GF-D8 (cell line): ENCODE measurements around the gene ZNF784.
"Not testable (repeated sequence)": the region's sequence is repeated elsewhere in the genome, so short reads cannot be mapped to it uniquely, and the experiment has no call there.

ENCODE experiments used
- DNase-seq: peaks from one replicate; lab custom pipeline; 2025; lab: John Stamatoyannopoulos, UW

Gene ZNF784

DNA sequence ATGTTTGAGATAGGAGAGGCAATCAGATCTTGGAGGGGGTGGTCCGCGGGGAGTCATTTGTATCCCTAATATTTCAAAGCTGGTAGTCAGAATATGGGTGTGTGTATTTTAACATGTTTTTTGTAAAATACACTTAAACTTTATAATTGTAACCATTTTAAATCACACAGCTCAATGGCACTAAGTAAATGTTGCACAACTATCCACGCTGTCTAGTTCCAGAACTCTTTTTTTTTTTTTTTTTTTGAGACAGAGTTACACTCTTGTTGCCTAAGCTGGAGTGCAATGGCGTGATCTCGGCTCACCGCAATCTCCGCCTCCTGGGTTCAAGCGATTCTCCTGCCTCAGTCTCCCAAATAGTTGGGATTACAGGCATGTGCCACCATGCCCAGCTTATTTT lies 40.5 kb downstream of the ZNF784 start:
- not testable (repeated sequence) for DNase-seq

DNA sequence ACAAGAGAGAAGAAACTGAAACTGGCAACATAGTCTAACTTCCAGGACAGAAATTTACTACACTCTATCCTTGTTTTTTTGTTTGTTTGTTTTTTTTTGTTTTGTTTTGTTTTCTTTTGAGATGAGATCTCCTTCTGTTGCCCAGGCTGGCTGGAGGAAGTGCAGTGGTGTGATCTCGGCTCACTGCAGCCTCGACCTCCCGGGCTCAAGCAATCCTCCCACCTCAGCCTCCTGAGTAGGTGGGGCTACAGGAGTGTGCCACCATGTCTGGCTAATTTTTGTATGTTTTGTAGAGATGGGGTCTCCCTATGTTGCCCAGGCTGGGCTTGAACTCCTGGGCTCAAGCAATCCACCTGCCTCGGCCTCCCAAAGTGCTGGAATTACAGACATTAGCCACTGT lies 42.1 kb downstream of the ZNF784 start:
- DNase-seq: not testable (repeated sequence)

DNA sequence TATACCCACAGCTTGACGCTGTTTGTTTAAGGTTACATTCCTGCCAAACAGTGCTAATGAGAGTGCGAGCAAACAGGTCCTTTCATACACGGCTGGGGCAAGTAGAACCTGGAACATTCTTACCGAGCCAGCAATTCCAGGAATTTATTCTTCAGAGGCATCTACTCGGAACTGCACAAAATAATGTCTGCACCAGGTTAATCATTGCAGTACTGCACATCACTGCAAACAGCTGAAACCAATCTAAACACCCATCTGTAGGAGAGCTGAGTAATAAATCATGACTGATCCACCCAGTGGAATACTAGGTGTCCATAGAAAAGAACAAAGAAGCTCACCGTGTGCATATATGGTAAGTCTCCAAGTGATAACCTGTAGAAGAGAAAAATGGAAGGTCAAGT lies 42.5 kb downstream of the ZNF784 start:
- DNase-seq: no peak

GRCh38 chr19:55581145-55581822 lies 43.1 kb downstream of the ZNF784 start:
- DNase-seq: no peak

DNA sequence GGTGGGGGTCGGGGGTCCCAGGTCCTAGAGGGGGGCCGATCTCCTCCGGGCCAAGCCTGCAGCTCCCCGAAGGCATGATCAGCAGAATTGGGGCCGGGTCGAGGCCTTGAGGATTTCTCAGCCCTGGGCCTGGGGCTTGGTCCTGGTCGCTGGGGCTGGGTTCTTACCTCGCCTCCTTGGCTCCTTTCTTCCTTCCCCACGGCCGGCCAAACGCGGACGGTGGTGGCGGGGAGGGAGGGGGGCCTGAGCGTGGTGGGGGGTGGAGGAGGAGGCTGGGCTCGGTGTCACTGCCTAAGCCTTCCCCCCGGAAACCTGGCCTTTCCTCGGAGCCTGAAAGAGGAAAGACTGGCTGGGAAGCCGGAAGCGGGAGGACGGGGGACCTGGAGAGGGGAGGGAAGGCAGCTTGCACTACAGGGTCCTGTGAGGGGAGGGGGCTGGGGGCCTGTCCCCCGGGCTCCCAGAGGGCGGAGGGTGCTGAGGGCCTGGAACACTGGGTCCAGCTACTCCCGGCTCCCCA lies 43.7 kb downstream of the ZNF784 start, which contains the start of gene ZNF579:
TSS of gene ZNF579 (minus strand) at position 221 of the 517 bp plus-strand sequence. CDS start 1,209 bp downstream, outside the sequence.
- DNase-seq: peak; percentile 64

DNA sequence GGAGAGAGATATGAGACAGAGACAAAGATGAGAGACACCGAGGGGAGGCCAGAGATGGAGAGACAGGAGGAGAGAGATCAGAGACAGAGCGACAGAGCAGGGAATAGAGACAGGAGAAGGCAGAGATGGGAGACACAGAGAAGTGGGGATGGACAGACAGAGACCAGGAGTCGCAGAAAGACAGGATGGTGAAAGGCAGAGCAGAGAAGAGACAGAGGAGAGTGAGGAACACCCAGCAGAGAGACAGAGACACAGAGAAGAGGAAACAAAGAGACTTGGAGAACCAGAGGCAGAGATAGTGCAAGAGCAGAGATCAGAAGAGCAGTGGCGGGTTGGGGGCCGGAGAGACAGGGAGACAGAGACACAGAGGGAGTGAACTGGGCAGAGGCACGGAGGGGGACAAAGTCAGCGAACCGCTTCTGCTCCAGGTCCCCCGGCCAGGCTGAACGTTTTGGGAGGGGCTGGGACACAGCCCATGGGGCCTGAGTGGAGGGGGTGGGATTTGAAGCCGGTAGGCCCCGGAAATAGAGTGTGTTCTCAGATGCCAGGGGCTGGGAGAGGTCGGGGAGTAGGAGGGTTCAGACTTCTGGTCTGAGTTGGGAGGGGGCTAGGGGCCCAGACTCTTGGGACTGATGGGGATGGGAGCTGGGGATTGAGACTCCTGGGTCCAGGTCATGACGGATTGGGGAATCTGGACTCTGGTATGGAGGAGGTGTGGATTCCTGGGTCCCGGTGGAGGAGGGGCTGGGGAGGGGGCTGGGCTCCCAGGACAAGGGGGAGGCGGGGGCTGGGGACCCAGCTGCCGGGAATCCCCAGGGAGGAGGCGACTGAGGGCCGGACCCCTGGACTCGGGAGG lies 44.4 kb downstream of the ZNF784 start:
- no peak for DNase-seq

DNA sequence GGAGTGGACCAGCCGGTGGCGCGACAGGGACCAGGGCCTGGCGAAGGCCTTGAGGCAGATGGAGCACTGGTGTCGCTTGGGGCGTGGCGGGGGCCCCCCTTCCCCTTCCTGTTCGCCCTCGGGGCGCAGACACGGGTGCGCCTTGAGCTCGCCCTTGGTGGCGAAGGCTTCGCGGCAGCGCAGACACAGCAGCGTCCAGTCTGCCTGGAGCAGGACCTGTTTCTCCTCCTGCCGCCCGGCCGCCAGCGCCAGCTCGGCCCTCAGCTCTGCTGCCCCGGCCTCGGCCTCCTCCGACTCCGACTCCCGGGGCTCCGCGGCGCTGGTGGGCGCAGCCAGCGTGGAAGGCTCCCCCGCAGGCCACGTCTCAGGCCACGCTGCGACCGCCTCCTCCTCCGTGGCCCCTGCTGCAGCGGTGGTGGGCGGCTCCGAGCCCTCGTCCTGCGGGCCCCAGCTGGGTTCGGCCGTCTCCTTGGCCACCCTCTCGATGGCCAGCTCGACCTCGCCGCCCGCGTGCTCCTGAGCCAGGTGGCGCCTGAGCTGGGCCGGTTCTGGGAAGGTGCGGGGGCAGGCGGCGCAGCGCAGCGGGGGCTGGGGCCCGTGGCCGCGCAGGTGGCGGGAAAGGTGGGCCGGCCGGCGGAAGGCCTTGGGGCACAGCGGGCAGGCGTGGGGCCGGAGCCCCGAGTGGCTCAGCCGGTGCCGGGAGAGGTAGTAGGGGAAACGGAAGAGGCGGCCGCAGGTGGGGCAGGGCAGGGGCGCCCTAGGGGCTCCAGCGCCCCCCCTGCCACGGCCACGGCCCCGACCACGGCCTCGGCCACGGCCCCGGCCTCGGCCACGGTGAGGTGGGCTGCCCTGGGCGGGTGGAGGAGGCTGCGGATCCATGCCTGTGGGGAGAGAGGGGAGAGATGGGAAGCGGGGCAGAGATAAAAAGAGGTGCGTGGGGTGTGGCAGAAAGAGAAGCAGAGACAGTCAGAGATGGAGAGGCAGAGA lies 45.3 kb downstream of the ZNF784 start:
- no peak for DNase-seq

DNA sequence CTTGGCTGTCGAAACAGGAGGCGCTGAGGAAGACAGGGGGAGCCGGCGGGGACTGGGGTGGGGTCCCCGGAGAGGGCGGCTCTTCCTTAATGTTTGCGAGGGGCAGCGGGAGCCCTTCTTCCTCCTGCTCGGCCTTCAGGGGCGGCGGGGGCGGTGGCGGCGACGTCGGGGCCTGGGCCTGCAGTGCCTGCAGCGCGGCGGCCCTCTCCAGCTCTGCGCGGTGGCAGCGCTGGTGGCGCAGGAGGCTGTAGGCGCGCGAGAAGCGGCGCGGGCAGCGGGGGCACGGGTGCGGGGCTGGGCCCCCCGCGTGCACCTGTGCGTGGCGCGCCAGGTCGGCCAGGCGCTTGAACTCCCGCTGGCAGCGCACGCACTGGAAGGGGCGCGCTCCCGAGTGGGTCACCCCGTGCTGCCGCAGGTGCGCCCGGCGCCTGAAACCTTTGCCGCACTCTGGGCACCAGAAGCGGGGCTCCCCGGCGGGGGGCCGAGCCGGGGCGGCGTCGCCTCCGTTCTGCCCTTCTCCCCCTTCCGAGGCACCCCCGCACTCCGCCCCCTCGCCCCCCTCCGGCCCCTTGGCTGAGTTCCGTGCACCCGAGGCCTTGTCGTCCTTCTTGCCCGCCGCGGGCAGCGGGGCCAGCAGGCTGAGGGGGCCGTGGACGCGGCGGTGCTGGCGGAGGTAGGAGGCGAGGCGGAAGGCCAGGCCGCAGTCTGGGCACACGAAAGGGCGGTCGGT lies 46.2 kb downstream of the ZNF784 start:
- no peak for DNase-seq

- no peak for DNase-seq
Observed at GRCh38 chr19:55576746-55577145, 47.6 kb downstream of the ZNF784 start.

GRCh38 chr19:55573929-55574328 lies 50.4 kb downstream of the ZNF784 start:
- DNase-seq: not testable (repeated sequence)
